ENCODE data around the gene ATG5.

Gene ATG5

GRCh38 chr6:106220485-106220884 is 105.1 kb downstream of the ATG5 start:
- DNase-seq (ENCODE audit: low read depth in 2 of 2), result no peak

- no peak for DNase-seq (ENCODE audit: low read depth in 2 of 2)
These were observed 109.0 kb downstream of the ATG5 start for GRCh38 chr6:106216527-106216926.

- DNase-seq (ENCODE audit: low read depth in 2 of 2), result no peak
These were observed 110.0 kb downstream of the ATG5 start for GRCh38 chr6:106215608-106216007.

GRCh38 chr6:106214531-106214930 is 111.0 kb downstream of the ATG5 start:
- no peak for DNase-seq (ENCODE audit: low read depth in 2 of 2)

GRCh38 chr6:106213660-106214289 is 111.8 kb downstream of the ATG5 start:
- no peak for DNase-seq (ENCODE audit: low read depth in 2 of 2)

- no peak for DNase-seq (ENCODE audit: low read depth in 2 of 2)
These were observed 113.0 kb downstream of the ATG5 start for GRCh38 chr6:106212576-106212975.

GRCh38 chr6:106206905-106207304 is 118.7 kb downstream of the ATG5 start:
- DNase-seq (ENCODE audit: low read depth in 2 of 2), result no peak

- no peak for DNase-seq (ENCODE audit: low read depth in 2 of 2)
These were observed 120.6 kb downstream of the ATG5 start for GRCh38 chr6:106204961-106205360.

GRCh38 chr6:106199998-106200397 is 125.6 kb downstream of the ATG5 start:
- DNase-seq (ENCODE audit: low read depth in 2 of 2), result no peak

- no peak for DNase-seq (ENCODE audit: low read depth in 2 of 2)
These were observed 126.2 kb downstream of the ATG5 start for GRCh38 chr6:106199331-106199730.

GRCh38 chr6:106197441-106197840 is 128.1 kb downstream of the ATG5 start:
- no peak for DNase-seq (ENCODE audit: low read depth in 2 of 2)

GRCh38 chr6:106194949-106195921 is 130.3 kb downstream of the ATG5 start:
- DNase-seq (ENCODE audit: low read depth in 2 of 2), result no peak

- no peak for DNase-seq (ENCODE audit: low read depth in 2 of 2)
These were observed 132.7 kb downstream of the ATG5 start for GRCh38 chr6:106192824-106193223.

GRCh38 chr6:106188104-106188794 is 137.3 kb downstream of the ATG5 start:
- no peak for DNase-seq (ENCODE audit: low read depth in 2 of 2)

- no peak for DNase-seq (ENCODE audit: low read depth in 2 of 2)
These were observed 138.1 kb downstream of the ATG5 start for GRCh38 chr6:106187424-106187982.

- DNase-seq (ENCODE audit: low read depth in 2 of 2), result no peak
These were observed 138.8 kb downstream of the ATG5 start for GRCh38 chr6:106186714-106187113.

GRCh38 chr6:106186172-106186571 is 139.4 kb downstream of the ATG5 start:
- no peak for DNase-seq (ENCODE audit: low read depth in 2 of 2)

- DNase-seq (ENCODE audit: low read depth in 2 of 2), result no peak
These were observed 139.9 kb downstream of the ATG5 start for GRCh38 chr6:106185615-106186014.

GRCh38 chr6:106184629-106185028 is 140.9 kb downstream of the ATG5 start:
- no peak for DNase-seq (ENCODE audit: low read depth in 2 of 2)

- no peak for DNase-seq (ENCODE audit: low read depth in 2 of 2)
These were observed 142.1 kb downstream of the ATG5 start for GRCh38 chr6:106183430-106183829.

- no peak for DNase-seq (ENCODE audit: low read depth in 2 of 2)
These were observed 143.1 kb downstream of the ATG5 start for GRCh38 chr6:106182455-106182854.

Measured in stimulated activated CD8-positive, alpha-beta memory T cell treated with anti-CD3 and anti-CD28 coated beads, Interleukin-7, amount 100 ng/mL, for 1 hour (primary cell).